DOHH2 (cell line): ENCODE results near the gene TANGO2.

ENCODE experiments used
- H3F3A ChIP-seq: fragments of 200-600 bp; sonication (generic), shearing (Covaris generic); 2 replicates; pipeline ENCODE4 v1.6.0; 2016; ENCODE audit warnings: antibody characterized with exemption, mild to moderate bottlenecking; ENCODE audit not compliant: control insufficient read depth, insufficient read depth
- H3K27ac ChIP-seq: fragments of 200-600 bp; sonication (generic); 2 replicates; pipeline ENCODE4 v1.5.1; 2014; ENCODE audit warnings: low read depth, mild to moderate bottlenecking, low read length, moderate library complexity
- H3K27me3 ChIP-seq: fragments of 200-600 bp; sonication (generic); 2 replicates; pipeline ENCODE4 v1.6.1; 2014; ENCODE audit warnings: mild to moderate bottlenecking, low read length, mixed read lengths; ENCODE audit not compliant: control insufficient read depth
- H3K36me3 ChIP-seq: fragments of 200-600 bp; sonication (generic); 2 replicates; pipeline ENCODE4 v1.6.1; 2014; ENCODE audit warnings: mild to moderate bottlenecking, low read length, moderate library complexity, mixed read lengths; ENCODE audit not compliant: control insufficient read depth
- H3K4me1 ChIP-seq: fragments of 200-600 bp; sonication (generic); 2 replicates; pipeline ENCODE4 v1.6.1; 2014; ENCODE audit warnings: mild to moderate bottlenecking, low read length, mixed read lengths; ENCODE audit not compliant: control insufficient read depth
- H3K4me2 ChIP-seq: fragments of 200-600 bp; sonication (generic); 2 replicates; pipeline ENCODE4 v1.6.0; 2014; ENCODE audit warnings: mild to moderate bottlenecking, low read length, moderate library complexity
- H3K4me3 ChIP-seq: fragments of 200-600 bp; sonication (generic); 2 replicates; pipeline ENCODE4 v1.5.1; 2014; ENCODE audit warnings: mild to moderate bottlenecking, low read length, mixed read lengths
- H3K79me2 ChIP-seq: fragments of 200-600 bp; sonication (generic); 2 replicates; pipeline ENCODE4 v1.6.1; 2014; ENCODE audit warnings: mild to moderate bottlenecking, low read length, mixed read lengths; ENCODE audit not compliant: control insufficient read depth
- H3K9me2 ChIP-seq: fragments of 200-600 bp; sonication (generic); replicated peaks from 2 replicates; pipeline ENCODE4 v1.6.1; 2014; ENCODE audit warnings: mild to moderate bottlenecking, low read length, mixed read lengths; ENCODE audit not compliant: control insufficient read depth
- H3K9me3 ChIP-seq: fragments of 200-600 bp; sonication (generic); 2 replicates; pipeline ENCODE4 v1.6.1; 2014; ENCODE audit warnings: antibody characterized with exemption, low read length, mixed read lengths; ENCODE audit not compliant: control insufficient read depth, insufficient read depth
- H4K20me1 ChIP-seq: fragments of 200-600 bp; sonication (generic); 2 replicates; pipeline ENCODE4 v1.6.0; 2014; ENCODE audit warnings: low read depth, mild to moderate bottlenecking, antibody characterized with exemption, low read length, moderate library complexity; ENCODE audit not compliant: control insufficient read depth, insufficient read depth
- EZH2phosphoT487 ChIP-seq: fragments of 200-600 bp; sonication (generic); IDR thresholded peaks from 2 replicates; pipeline ENCODE4 v1.6.1; 2017; ENCODE audit warnings: borderline replicate concordance, mild to moderate bottlenecking, antibody characterized with exemption, low read length, moderate library complexity, mixed read lengths
- TF ChIP-seq, protein P1 (sequence below): fragments of 200-600 bp; sonication (generic); IDR thresholded peaks from one replicate; pipeline ENCODE4 v1.5.1; 2014; ENCODE audit warnings: antibody characterized with exemption, mild to moderate bottlenecking, low read depth, low read length; ENCODE audit not compliant: poor library complexity, severe bottlenecking

TANGO2 gene

DNA sequence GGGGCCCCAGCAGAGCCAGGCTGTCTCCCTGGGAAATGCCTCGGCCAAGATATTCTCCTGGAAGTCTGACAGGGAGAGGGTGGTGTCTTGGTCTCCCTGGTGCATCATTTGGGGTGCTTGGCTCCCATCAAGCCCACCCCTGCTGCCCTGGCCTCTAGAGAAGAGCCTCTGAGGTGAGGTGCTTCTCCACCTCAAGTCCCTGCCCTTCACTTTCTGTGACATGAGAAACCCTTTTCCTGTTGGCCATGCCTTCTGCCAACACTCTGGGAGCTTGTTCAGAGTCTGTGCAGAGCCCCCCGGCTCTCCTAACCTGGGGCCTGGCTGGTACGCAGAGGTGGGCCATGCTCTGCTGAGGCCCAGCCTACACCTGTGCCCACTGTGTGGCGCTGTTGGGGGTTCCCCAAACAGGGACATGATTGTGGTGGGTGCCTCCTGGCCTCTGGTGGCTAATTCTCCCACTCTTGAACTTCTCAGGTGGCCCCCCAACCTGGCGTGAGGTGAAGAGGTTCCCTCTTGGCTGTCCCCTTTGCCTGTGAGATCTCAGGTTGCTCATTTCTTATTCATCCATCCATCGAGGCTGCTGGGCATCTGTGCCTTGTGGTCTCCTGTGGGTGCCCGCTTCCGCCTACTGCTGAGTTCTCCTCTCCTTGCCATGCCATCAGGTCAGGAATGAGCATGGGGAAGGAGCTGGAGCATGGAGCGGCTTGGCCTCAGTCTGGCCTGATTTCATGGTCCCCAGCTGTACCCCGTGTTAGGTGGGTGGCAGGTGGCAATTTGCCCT, 40.0 kb downstream of the TANGO2 start:
- no peaks in the 10 kb centered on the region for H3K79me2 ChIP-seq
- TF ChIP-seq, protein P1, sequence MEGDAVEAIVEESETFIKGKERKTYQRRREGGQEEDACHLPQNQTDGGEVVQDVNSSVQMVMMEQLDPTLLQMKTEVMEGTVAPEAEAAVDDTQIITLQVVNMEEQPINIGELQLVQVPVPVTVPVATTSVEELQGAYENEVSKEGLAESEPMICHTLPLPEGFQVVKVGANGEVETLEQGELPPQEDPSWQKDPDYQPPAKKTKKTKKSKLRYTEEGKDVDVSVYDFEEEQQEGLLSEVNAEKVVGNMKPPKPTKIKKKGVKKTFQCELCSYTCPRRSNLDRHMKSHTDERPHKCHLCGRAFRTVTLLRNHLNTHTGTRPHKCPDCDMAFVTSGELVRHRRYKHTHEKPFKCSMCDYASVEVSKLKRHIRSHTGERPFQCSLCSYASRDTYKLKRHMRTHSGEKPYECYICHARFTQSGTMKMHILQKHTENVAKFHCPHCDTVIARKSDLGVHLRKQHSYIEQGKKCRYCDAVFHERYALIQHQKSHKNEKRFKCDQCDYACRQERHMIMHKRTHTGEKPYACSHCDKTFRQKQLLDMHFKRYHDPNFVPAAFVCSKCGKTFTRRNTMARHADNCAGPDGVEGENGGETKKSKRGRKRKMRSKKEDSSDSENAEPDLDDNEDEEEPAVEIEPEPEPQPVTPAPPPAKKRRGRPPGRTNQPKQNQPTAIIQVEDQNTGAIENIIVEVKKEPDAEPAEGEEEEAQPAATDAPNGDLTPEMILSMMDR, result peak; percentile 69
- TF ChIP-seq EZH2phosphoT487, result no peak
- no peak overlapping the region for H3K4me3 ChIP-seq
- no peaks in the 10 kb centered on the region for H3K9me3 ChIP-seq
- no peaks in the 10 kb centered on the region for H3K9me2 ChIP-seq
- H3F3A ChIP-seq, result no peaks in the 10 kb centered on the region
- no peak overlapping the region for H3K4me2 ChIP-seq
- no peaks in the 10 kb centered on the region for H3K4me1 ChIP-seq
- H3K27me3 ChIP-seq, result no peaks in the 10 kb centered on the region
- H4K20me1 ChIP-seq, result no peaks in the 10 kb centered on the region
- no peak overlapping the region for H3K27ac ChIP-seq
- peaks cover 4% of the 10 kb centered on the region; the same call in 1 of the 2 replicates for H3K36me3 ChIP-seq

DNA sequence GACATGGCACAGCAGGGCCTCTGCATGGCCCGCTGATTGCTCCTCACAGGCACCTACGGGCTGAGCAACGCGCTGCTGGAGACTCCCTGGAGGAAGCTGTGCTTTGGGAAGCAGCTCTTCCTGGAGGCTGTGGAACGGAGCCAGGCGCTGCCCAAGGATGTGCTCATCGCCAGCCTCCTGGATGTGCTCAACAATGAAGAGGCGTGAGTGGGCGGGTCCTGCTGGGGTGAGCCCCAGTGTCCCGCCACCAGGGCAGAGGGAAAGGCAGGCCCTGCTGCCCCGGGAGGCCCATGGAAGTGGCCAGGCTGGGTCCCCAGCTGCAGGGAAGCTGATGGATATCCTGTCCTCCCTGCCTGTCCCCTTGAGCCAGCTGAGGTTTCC, 40.6 kb downstream of the TANGO2 start:
- Histone ChIP-seq H3K27me3 (no peaks in the 10 kb centered on the region), H3K9me2 (no peaks in the 10 kb centered on the region), H3K36me3 (peaks cover 4% of the 10 kb centered on the region; the same call in 1 of the 2 replicates), H3K9me3 (no peaks in the 10 kb centered on the region), H3K27ac (no peak overlapping the region), H4K20me1 (no peaks in the 10 kb centered on the region), H3F3A (no peaks in the 10 kb centered on the region), H3K4me2 (no peak overlapping the region), H3K4me1 (no peaks in the 10 kb centered on the region), H3K79me2 (no peaks in the 10 kb centered on the region), H3K4me3 (no peak overlapping the region)
- TF ChIP-seq EZH2phosphoT487, result no peak
- TF ChIP-seq, protein P1, result no peak

DNA sequence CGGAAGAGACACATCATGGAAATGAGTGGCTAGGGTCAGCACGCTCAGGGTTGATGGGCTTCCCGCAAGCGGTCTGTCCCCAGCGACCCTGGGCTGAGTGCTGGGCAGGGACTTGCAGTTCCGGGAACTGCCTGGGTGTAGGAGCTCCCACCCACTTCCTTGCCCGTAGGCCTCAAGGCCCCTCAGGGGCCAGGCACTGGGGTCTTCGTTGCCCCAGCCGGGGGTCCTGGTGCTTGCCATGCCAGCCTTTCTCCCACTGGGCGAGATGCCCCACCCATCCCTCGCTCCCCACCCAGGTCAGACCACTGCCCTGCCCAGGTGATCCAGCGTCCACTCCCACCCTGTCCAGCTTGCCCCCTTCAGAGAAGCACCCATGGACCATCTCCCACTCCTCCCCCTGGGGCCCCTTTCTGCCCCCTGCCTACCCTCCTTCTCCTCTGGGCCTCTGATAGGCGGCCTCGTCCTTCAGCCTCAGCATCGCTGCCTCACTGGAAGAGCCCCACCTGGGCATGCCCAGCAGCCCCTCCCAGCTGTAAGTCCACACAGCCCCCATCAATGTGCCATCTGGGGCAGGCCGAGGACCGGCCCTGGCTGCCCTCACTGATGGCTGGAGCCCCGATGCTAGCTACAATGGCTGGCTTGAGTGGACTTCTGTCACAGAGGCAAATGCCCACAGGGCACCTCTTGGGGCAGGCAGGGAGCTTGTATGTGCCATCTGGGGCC, 41.3 kb downstream of the TANGO2 start:
- TF ChIP-seq EZH2phosphoT487, result no peak
- TF ChIP-seq, protein P1, result no peak
- Histone ChIP-seq H3K36me3 (peaks cover 4% of the 10 kb centered on the region; the same call in 1 of the 2 replicates), H3K4me2 (no peak overlapping the region), H3K4me3 (no peak overlapping the region), H3K27ac (no peak overlapping the region), H3K4me1 (no peaks in the 10 kb centered on the region), H4K20me1 (no peaks in the 10 kb centered on the region), H3K9me3 (no peaks in the 10 kb centered on the region), H3F3A (no peaks in the 10 kb centered on the region), H3K9me2 (no peaks in the 10 kb centered on the region), H3K79me2 (no peaks in the 10 kb centered on the region), H3K27me3 (no peaks in the 10 kb centered on the region)
